GM10248 (cell line): ENCODE results near the gene PMM2.

Experiments used
- CTCF ChIA-PET: fragments of 300-600 bp; sonication (Branson Sonifier 250); formaldehyde crosslinking; extraction: SDS; loops from one replicate; lab custom pipeline; 2021; ENCODE audit warnings: antibody characterized with exemption; lab: Yijun Ruan, JAX
- POLR2A ChIA-PET: fragments of 350-650 bp; sonication (Branson Sonifier 250); formaldehyde crosslinking; extraction: SDS; loops from one replicate; lab custom pipeline; 2020; ENCODE audit warnings: antibody characterized with exemption; lab: Yijun Ruan, JAX
- DNase-seq: peaks from one replicate; pipeline ENCODE4 v3.0.0; 2012; ENCODE audit errors: extremely low spot score
- CTCF ChIP-seq: IDR thresholded peaks from 2 replicates; pipeline ENCODE4 v1.5.1; 2012; ENCODE audit warnings: mild to moderate bottlenecking, low read depth; ENCODE audit errors: extremely low read depth, missing control alignments, control extremely low read depth

PMM2 gene

GRCh38 chr16:8849411-8850011 is 51.9 kb downstream of the PMM2 start:
- TF ChIP-seq CTCF = no peak
- ChIA-PET POLR2A (no interaction called here), CTCF (no interaction called here)
- no peak for DNase-seq

- POLR2A ChIA-PET = no interaction called here
- DNase-seq = no peak
- TF ChIP-seq CTCF = no peak
- CTCF ChIA-PET = interaction anchor here (1.2 to 2.5 kb wide), 3 partner anchors 28 to 97 kb away, joined by 3 to 6 read pairs (median 3); no protein-coding TSS in a partner anchor
Measured at GRCh38 chr16:8850279-8850885, 52.7 kb downstream of the PMM2 start.

- CTCF ChIA-PET = interaction anchor here (1.2 to 2.5 kb wide), 4 partner anchors 17 to 96 kb away, joined by 3 to 6 read pairs (median 3); partner anchors contain the start of gene CARHSP1
- POLR2A ChIA-PET = interaction anchor here (0.7 kb wide), 1 partner anchor 109 kb away, joined by 4 read pairs; no protein-coding TSS in a partner anchor
- no peak for DNase-seq
- TF ChIP-seq CTCF = no peak
Measured at GRCh38 chr16:8851761-8852403, 54.2 kb downstream of the PMM2 start.

- ChIA-PET POLR2A (no interaction called here), CTCF (interaction anchor here (1.8 to 2.5 kb wide), 2 partner anchors 28 to 30 kb away, joined by 6 to 8 read pairs; no protein-coding TSS in a partner anchor)
- TF ChIP-seq CTCF = no peak
- DNase-seq = no peak
Measured at GRCh38 chr16:8852534-8852933, 54.9 kb downstream of the PMM2 start.

GRCh38 chr16:8853150-8853549 is 55.5 kb downstream of the PMM2 start:
- POLR2A ChIA-PET = no interaction called here
- no peak for TF ChIP-seq CTCF
- CTCF ChIA-PET = interaction anchor here (1.8 to 2.3 kb wide), 3 partner anchors 13 to 31 kb away, joined by 6 to 8 read pairs (median 7); no protein-coding TSS in a partner anchor
- no peak for DNase-seq

GRCh38 chr16:8853611-8854010 is 56.0 kb downstream of the PMM2 start:
- ChIA-PET POLR2A (interaction anchor here (1.0 kb wide), 1 partner anchor 274 kb away, joined by 3 read pairs; no protein-coding TSS in a partner anchor), CTCF (interaction anchor here (1.8 to 2.3 kb wide), 3 partner anchors 13 to 32 kb away, joined by 6 to 8 read pairs (median 7); no protein-coding TSS in a partner anchor)
- DNase-seq = no peak
- no peak for TF ChIP-seq CTCF
